ENCODE results near the gene NHS.

DNA sequence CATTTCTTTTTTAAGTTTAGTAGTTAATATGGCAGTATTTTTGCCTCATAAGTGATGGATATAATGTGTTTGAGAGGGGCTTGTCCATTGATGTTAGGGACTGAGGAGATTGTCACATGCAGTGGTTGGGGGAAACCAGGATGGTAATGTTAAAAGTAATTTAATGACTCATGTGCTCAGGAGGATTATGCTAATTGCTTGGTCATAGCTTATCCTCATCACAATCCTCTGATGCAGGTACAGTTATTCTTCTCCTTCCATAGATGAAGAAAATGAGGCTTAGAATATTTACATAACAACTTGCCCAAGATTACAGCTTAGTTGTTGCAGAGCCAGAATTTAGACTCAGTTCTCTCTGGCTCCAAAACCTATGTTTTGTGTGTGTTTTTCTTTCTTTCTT lies 267.9 kb downstream of the NHS start:
- TF ChIP-seq, protein P1, sequence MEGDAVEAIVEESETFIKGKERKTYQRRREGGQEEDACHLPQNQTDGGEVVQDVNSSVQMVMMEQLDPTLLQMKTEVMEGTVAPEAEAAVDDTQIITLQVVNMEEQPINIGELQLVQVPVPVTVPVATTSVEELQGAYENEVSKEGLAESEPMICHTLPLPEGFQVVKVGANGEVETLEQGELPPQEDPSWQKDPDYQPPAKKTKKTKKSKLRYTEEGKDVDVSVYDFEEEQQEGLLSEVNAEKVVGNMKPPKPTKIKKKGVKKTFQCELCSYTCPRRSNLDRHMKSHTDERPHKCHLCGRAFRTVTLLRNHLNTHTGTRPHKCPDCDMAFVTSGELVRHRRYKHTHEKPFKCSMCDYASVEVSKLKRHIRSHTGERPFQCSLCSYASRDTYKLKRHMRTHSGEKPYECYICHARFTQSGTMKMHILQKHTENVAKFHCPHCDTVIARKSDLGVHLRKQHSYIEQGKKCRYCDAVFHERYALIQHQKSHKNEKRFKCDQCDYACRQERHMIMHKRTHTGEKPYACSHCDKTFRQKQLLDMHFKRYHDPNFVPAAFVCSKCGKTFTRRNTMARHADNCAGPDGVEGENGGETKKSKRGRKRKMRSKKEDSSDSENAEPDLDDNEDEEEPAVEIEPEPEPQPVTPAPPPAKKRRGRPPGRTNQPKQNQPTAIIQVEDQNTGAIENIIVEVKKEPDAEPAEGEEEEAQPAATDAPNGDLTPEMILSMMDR (IDR thresholded peaks at IDR 0.05): no peak
- no peak for TF ChIP-seq POLR2A (IDR thresholded peaks at IDR 0.05)

All from thyroid gland (tissue), 4 donors.